ENCODE measurements around the gene ATP6V0A4.

DNA sequence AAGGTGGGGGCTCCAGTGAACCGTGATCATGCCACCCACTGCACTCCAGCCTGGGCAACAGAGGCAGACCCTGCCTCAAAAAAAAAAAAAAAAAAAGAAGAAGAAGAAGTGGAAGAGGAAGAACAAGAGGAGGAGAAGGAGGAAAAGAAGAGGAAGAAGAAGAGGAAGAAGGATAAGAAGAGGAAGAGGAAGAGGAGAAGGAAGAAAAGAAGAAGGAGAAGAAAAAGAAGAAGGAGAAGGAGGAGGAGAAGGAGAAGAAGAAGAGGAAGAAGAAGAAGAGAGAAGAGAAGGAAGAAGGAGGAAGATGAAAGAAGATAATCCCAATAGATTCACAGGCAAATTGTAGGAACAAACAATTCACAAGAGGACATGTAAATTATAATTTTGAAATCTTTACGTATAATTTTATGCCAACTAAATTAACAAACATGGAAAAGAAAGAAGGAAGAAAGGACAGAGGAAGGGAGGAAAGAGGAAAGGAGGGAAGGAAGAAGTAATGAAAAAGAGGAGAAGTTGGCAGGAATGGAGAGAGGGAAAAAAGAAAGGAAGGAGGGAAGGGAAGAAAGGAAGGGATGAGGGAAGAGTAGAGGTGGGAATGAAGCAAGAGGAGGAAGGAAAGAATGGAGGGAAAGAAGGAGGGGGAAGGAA is 100.3 kb downstream of the ATP6V0A4 start:
- TF ChIP-seq EZH2 (IDR thresholded peaks at IDR 0.05; ENCODE audit: insufficient read depth, poor library complexity, severe bottlenecking) = no peak
- TF ChIP-seq EZH2phosphoT487 (IDR thresholded peaks at IDR 0.05; ENCODE audit: insufficient read depth, low read depth) = no peak

Measured in GM23248 (cell line).